H9 (cell line): Measurements from ENCODE around the gene NFKB2. TPM values are rescaled to one million over a fixed set of nuclear protein-coding genes. Genes with fewer than 3 reads are reported as not detected.

ENCODE experiments used
- DNase-seq: peaks from one replicate; pipeline ENCODE4 v3.0.0-alpha.2; 2017
- H2AFZ ChIP-seq: one replicate; pipeline ENCODE4 v1.6.1; 2013; ENCODE audit warnings: mild to moderate bottlenecking, low read length, control low read depth, moderate library complexity
- H2AK5ac ChIP-seq: 2 replicates; pipeline ENCODE4 v1.6.1; 2013; ENCODE audit warnings: low read length, control low read depth, mixed read lengths; ENCODE audit not compliant: insufficient read length
- H2BK120ac ChIP-seq: one replicate; pipeline ENCODE4 v1.6.1; 2013; ENCODE audit warnings: low read depth, mild to moderate bottlenecking, low read length, control low read depth, inconsistent platforms; ENCODE audit not compliant: poor library complexity, severe bottlenecking
- H2BK12ac ChIP-seq: 2 replicates; pipeline ENCODE4 v1.6.1; 2013; ENCODE audit warnings: low read length, control low read depth, mixed read lengths, low read depth; ENCODE audit not compliant: insufficient read length
- H2BK15ac ChIP-seq: 2 replicates; pipeline ENCODE4 v1.6.1; 2013; ENCODE audit warnings: low read depth, low read length, control low read depth
- H2BK20ac ChIP-seq: one replicate; pipeline ENCODE4 v1.6.1; 2013; ENCODE audit warnings: low read depth, mild to moderate bottlenecking, low read length, control low read depth, inconsistent platforms; ENCODE audit not compliant: poor library complexity, severe bottlenecking
- H2BK5ac ChIP-seq: 2 replicates; pipeline ENCODE4 v1.6.1; 2013; ENCODE audit warnings: low read length, control low read depth, mixed read lengths; ENCODE audit not compliant: insufficient read length
- H3K14ac ChIP-seq: 2 replicates; pipeline ENCODE4 v1.6.1; 2013; ENCODE audit warnings: low read length, control low read depth; ENCODE audit not compliant: insufficient read depth
- H3K18ac ChIP-seq: 2 replicates; pipeline ENCODE4 v1.6.1; 2013; ENCODE audit warnings: low read depth, mild to moderate bottlenecking, mixed read lengths, low read length, control low read depth; ENCODE audit not compliant: insufficient read length
- H3K23ac ChIP-seq: 2 replicates; pipeline ENCODE4 v1.6.1; 2013; ENCODE audit warnings: low read length, control low read depth, mixed read lengths, low read depth; ENCODE audit not compliant: insufficient read length
- H3K23me2 ChIP-seq: 2 replicates; pipeline ENCODE4 v1.6.1; 2013; ENCODE audit warnings: low read depth, mild to moderate bottlenecking, mixed read lengths, low read length, control low read depth; ENCODE audit not compliant: insufficient read length, poor library complexity, severe bottlenecking
- H3K27ac ChIP-seq: 2 replicates; pipeline ENCODE4 v1.5.1; 2013; ENCODE audit warnings: low read length, control low read depth, mixed read lengths, low read depth; ENCODE audit not compliant: insufficient read length
- H3K27me3 ChIP-seq: 2 replicates; pipeline ENCODE4 v1.6.1; 2013; ENCODE audit warnings: low read length, control low read depth, inconsistent platforms; ENCODE audit not compliant: insufficient read depth
- H3K4ac ChIP-seq: 2 replicates; pipeline ENCODE4 v1.6.1; 2013; ENCODE audit warnings: low read depth, mild to moderate bottlenecking, control low read depth, inconsistent platforms, low read length, moderate library complexity
- H3K4me1 ChIP-seq: 2 replicates; pipeline ENCODE4 v1.6.1; 2013; ENCODE audit warnings: low read length, control low read depth, inconsistent platforms; ENCODE audit not compliant: insufficient read depth
- H3K4me2 ChIP-seq: 2 replicates; pipeline ENCODE4 v1.6.1; 2013; ENCODE audit warnings: low read length, control low read depth, mixed read lengths; ENCODE audit not compliant: insufficient read length, insufficient read depth
- H3K56ac ChIP-seq: 2 replicates; pipeline ENCODE4 v1.6.1; 2013; ENCODE audit warnings: low read depth, mild to moderate bottlenecking, mixed read lengths, low read length, control low read depth; ENCODE audit not compliant: insufficient read length
- H3K79me1 ChIP-seq: 2 replicates; pipeline ENCODE4 v1.6.1; 2013; ENCODE audit warnings: low read depth, mild to moderate bottlenecking, moderate library complexity, low read length, control low read depth, inconsistent platforms; ENCODE audit not compliant: insufficient read depth, poor library complexity, severe bottlenecking
- H3K79me2 ChIP-seq: 2 replicates; pipeline ENCODE4 v1.6.1; 2013; ENCODE audit warnings: low read length, control low read depth, inconsistent platforms; ENCODE audit not compliant: insufficient read depth
- H3K9ac ChIP-seq: 2 replicates; pipeline ENCODE4 v1.6.1; 2013; ENCODE audit warnings: low read length, control low read depth, mixed read lengths; ENCODE audit not compliant: insufficient read length; ENCODE audit errors: extremely low read depth
- H3K9me3 ChIP-seq: one replicate; pipeline ENCODE4 v1.6.1; 2013; ENCODE audit warnings: low read depth, low read length, inconsistent platforms; ENCODE audit not compliant: control insufficient read depth
- H3T11ph ChIP-seq: one replicate; pipeline ENCODE4 v1.6.1; 2013; ENCODE audit warnings: mild to moderate bottlenecking, low read length, control low read depth, inconsistent platforms
- H4K20me1 ChIP-seq: one replicate; pipeline ENCODE4 v1.6.1; 2013; ENCODE audit not compliant: control insufficient read depth, insufficient read length, insufficient read depth
- H4K5ac ChIP-seq: 2 replicates; pipeline ENCODE4 v1.6.1; 2013; ENCODE audit warnings: low read depth, mild to moderate bottlenecking, mixed read lengths, low read length, control low read depth; ENCODE audit not compliant: insufficient read length
- H4K8ac ChIP-seq: replicated peaks from 2 replicates; pipeline ENCODE4 v1.6.1; 2013; ENCODE audit warnings: low read length, control low read depth, mixed read lengths, low read depth; ENCODE audit not compliant: insufficient read length
- H4K91ac ChIP-seq: 2 replicates; pipeline ENCODE4 v1.6.1; 2013; ENCODE audit warnings: low read depth, mild to moderate bottlenecking, moderate library complexity, mixed read lengths, low read length, control low read depth; ENCODE audit not compliant: insufficient read length
- H3K27ac Mint-ChIP-seq, 3 experiments: 2 replicates in 2 of 3; 3 replicates in 1 of 3; pipeline ENCODE4 v1.8.0; 2020 to 2021; ENCODE audit warnings: mixed read lengths in 3 of 3, mild to moderate bottlenecking in 1 of 3, moderate library complexity in 1 of 3
- H3K27me3 Mint-ChIP-seq: 2 replicates; pipeline ENCODE4 v1.8.0; 2021; ENCODE audit warnings: low read depth, mild to moderate bottlenecking, moderate library complexity, mixed read lengths
- H3K36me3 Mint-ChIP-seq, 3 experiments: 2 replicates in 2 of 3; 3 replicates in 1 of 3; pipeline ENCODE4 v1.8.0; 2020 to 2021; ENCODE audit warnings: low read depth in 3 of 3, mixed read lengths in 3 of 3; ENCODE audit not compliant: insufficient read depth in 1 of 3
- H3K4me1 Mint-ChIP-seq, 2 experiments: 2 replicates each; pipeline ENCODE4 v1.8.0; 2020; ENCODE audit warnings: mixed read lengths in 2 of 2
- H3K4me3 Mint-ChIP-seq, 2 experiments: 2 replicates in 1 of 2; 3 replicates in 1 of 2; pipeline ENCODE4 v1.8.0; 2020 to 2021; ENCODE audit warnings: mild to moderate bottlenecking in 2 of 2, mixed read lengths in 2 of 2, moderate library complexity in 1 of 2
- H3K9me3 Mint-ChIP-seq, 2 experiments: 2 replicates in 1 of 2; 3 replicates in 1 of 2; pipeline ENCODE4 v1.8.0; 2020; ENCODE audit warnings: mild to moderate bottlenecking in 2 of 2, mixed read lengths in 2 of 2, moderate library complexity in 1 of 2
- CTCF ChIP-seq: fragments of 200-600 bp; sonication (generic); conservative IDR thresholded peaks from 3 replicates; pipeline ENCODE4 v1.8.0; 2021; ENCODE audit warnings: antibody characterized with exemption, mild to moderate bottlenecking
- WGBS: extraction: QIAGEN DNeasy Blood & Tissue Kit; methylation state at CpG from one replicate; pipeline ENCODE4 v1.1.7; 2013; ENCODE audit warnings: missing lambda C conversion rate, low lambda C conversion rate, mixed read lengths; ENCODE audit not compliant: insufficient read length; ENCODE audit errors: extremely low coverage; 5-methylcytosine and 5-hydroxymethylcytosine counted together
- total RNA-seq: library from RNA; stranded (reverse); gene quantifications from 2 replicates; pipeline ENCODE4 v1.2.1, GENCODE V29; 2021

NFKB2 gene
- total RNA-seq, 1 experiment from 2014 or later, result 23.7 TPM

- Histone ChIP-seq H3K18ac (no peak overlapping the region), H4K8ac (no peak overlapping the region), H3K9ac (no peak overlapping the region), H4K20me1 (no peaks in the 10 kb centered on the region), H3K27ac (no peak overlapping the region), H3K23ac (no peak overlapping the region), H3K4me2 (no peak overlapping the region), H3K56ac (no peak overlapping the region), H3K27me3 (no peaks in the 10 kb centered on the region), H2BK15ac (no peak overlapping the region), H2BK20ac (no peak overlapping the region), H3K4me1 (no peaks in the 10 kb centered on the region), H3K4ac (no peak overlapping the region), H2BK5ac (no peak overlapping the region), H3T11ph (no peak overlapping the region), H2BK12ac (no peak overlapping the region), H2BK120ac (no peak overlapping the region), H4K5ac (no peak overlapping the region), H4K91ac (no peak overlapping the region), H3K23me2 (no peaks in the 10 kb centered on the region), H2AK5ac (no peak overlapping the region), H2AFZ (no peak overlapping the region), H3K9me3 (no peaks in the 10 kb centered on the region), H3K79me1 (no peaks in the 10 kb centered on the region), H3K79me2 (no peaks in the 10 kb centered on the region), H3K14ac (no peak overlapping the region)
- Mint-ChIP-seq H3K27ac (no peak overlapping the region), H3K4me3 (no peak overlapping the region), H3K27me3 (no peaks in the 10 kb centered on the region), H3K9me3 (0 out of 5 replicates have a peak, but pooled peaks cover 0 to 4% of the 10 kb centered on the region in 2 experiments), H3K36me3 (peaks cover 38 to 84% (median 69%) of the 10 kb centered on the region in 3 experiments), H3K4me1 (no peaks in the 10 kb centered on the region)
- WGBS, result no CpG with 5 or more reads among the region's 3 CpGs
- DNase-seq, result no peak
- TF ChIP-seq CTCF, result no peak
Measured at GRCh38 chr10:102368077-102368476, 27.4 kb upstream of the NFKB2 start.
